ENCODE results near the gene NCOA5.

NCOA5 gene

DNA sequence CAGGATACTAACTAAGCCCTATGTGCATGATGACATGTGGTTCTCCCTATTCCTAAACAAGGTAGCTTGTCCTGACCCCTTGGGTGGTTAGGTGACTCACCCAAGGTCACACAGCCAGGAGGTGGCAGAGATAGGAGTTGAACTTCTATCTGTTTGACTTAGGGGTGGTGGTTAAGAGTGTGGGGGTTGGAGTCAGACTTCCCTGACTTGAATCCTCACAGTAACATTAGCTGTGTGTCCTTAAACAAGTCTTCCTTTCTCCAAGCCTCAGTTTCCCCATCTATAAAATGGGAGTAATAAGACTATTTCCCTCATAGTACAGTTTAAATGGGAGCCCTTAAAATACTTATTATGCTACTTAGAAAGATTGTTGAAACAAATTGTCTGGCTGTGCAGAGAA is 38.9 kb downstream of the NCOA5 start:
- Histone ChIP-seq H3K23ac (ENCODE audit: low read length) (no peak overlapping the region), H3K79me2 (ENCODE audit: control insufficient read depth, insufficient read depth, low read length) (no peaks in the 10 kb centered on the region), H3K27ac (ENCODE audit: low read depth, low read length) (no peak overlapping the region), H3K4ac (ENCODE audit: low read depth, low read length) (no peak overlapping the region), H3K36me3 (ENCODE audit: control insufficient read depth, insufficient read depth, low read length) (no peaks in the 10 kb centered on the region), H4K5ac (ENCODE audit: low read length) (no peak overlapping the region), H3K4me3 (ENCODE audit: low read length) (no peak overlapping the region), H3K56ac (ENCODE audit: low read length) (no peak overlapping the region), H2BK15ac (replicated peaks; ENCODE audit: low read depth) (no peak overlapping the region), H2BK5ac (ENCODE audit: low read length) (no peak overlapping the region), H2BK120ac (ENCODE audit: low read depth, low read length) (no peak overlapping the region), H3K4me1 (ENCODE audit: control insufficient read depth, low read depth, low read length) (no peaks in the 10 kb centered on the region), H3K9ac (ENCODE audit: low read length) (no peak overlapping the region), H2AK5ac (ENCODE audit: low read length) (no peak overlapping the region), H3K18ac (ENCODE audit: low read length) (no peak overlapping the region), H3K27me3 (ENCODE audit: insufficient read depth, low read length, poor library complexity) (no peaks in the 10 kb centered on the region), H4K8ac (ENCODE audit: low read depth, low read length) (no peak overlapping the region), H3K4me2 (ENCODE audit: low read length) (no peak overlapping the region), H3K79me1 (ENCODE audit: low read length) (no peaks in the 10 kb centered on the region)
- DNase-seq = no peak

GRCh38 chr20:46050444-46050843 is 39.3 kb downstream of the NCOA5 start:
- Histone ChIP-seq H3K79me2 (ENCODE audit: control insufficient read depth, insufficient read depth, low read length) (no peaks in the 10 kb centered on the region), H2AK5ac (ENCODE audit: low read length) (no peak overlapping the region), H4K8ac (ENCODE audit: low read depth, low read length) (no peak overlapping the region), H3K4me3 (ENCODE audit: low read length) (no peak overlapping the region), H3K27ac (ENCODE audit: low read depth, low read length) (no peak overlapping the region), H2BK5ac (ENCODE audit: low read length) (no peak overlapping the region), H3K79me1 (ENCODE audit: low read length) (no peaks in the 10 kb centered on the region), H3K4me1 (ENCODE audit: control insufficient read depth, low read depth, low read length) (no peaks in the 10 kb centered on the region), H2BK120ac (ENCODE audit: low read depth, low read length) (no peak overlapping the region), H3K4me2 (ENCODE audit: low read length) (no peak overlapping the region), H3K23ac (ENCODE audit: low read length) (no peak overlapping the region), H4K5ac (ENCODE audit: low read length) (no peak overlapping the region), H3K9ac (ENCODE audit: low read length) (no peak overlapping the region), H3K36me3 (ENCODE audit: control insufficient read depth, insufficient read depth, low read length) (no peaks in the 10 kb centered on the region), H3K18ac (ENCODE audit: low read length) (no peak overlapping the region), H3K27me3 (ENCODE audit: insufficient read depth, low read length, poor library complexity) (no peaks in the 10 kb centered on the region), H2BK15ac (replicated peaks; ENCODE audit: low read depth) (no peak overlapping the region), H3K4ac (ENCODE audit: low read depth, low read length) (no peak overlapping the region), H3K56ac (ENCODE audit: low read length) (no peak overlapping the region)
- DNase-seq = no peak
- WGBS (ENCODE audit: extremely low coverage, insufficient coverage, low lambda C conversion rate) = no CpG with 5 or more reads among the region's 10 CpGs

DNA sequence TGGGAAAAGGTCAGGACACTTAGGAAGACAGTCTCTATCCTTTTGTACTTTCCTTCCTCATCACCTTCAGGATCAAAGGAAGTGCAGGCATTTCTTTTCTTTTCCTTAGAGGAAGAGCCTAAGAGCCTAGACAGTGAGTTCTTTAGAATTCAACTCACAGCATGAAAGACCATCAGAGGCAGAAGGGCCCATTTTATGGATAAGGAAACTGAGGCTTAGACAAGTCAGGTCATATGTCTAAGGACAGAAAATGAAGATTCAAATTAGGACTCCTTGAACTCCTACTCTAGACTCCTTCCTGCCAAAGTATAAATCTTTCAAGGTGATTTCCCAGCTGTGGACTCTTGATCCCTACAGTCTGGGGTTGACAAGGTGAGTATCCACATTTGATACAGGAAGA is 39.9 kb downstream of the NCOA5 start:
- Histone ChIP-seq H2BK5ac (ENCODE audit: low read length) (no peak overlapping the region), H3K23ac (ENCODE audit: low read length) (no peak overlapping the region), H2BK15ac (replicated peaks; ENCODE audit: low read depth) (no peak overlapping the region), H3K9ac (ENCODE audit: low read length) (no peak overlapping the region), H4K8ac (ENCODE audit: low read depth, low read length) (no peak overlapping the region), H3K4me3 (ENCODE audit: low read length) (no peak overlapping the region), H3K4me1 (ENCODE audit: control insufficient read depth, low read depth, low read length) (no peaks in the 10 kb centered on the region), H3K4ac (ENCODE audit: low read depth, low read length) (no peak overlapping the region), H3K79me2 (ENCODE audit: control insufficient read depth, insufficient read depth, low read length) (no peaks in the 10 kb centered on the region), H3K36me3 (ENCODE audit: control insufficient read depth, insufficient read depth, low read length) (no peaks in the 10 kb centered on the region), H3K79me1 (ENCODE audit: low read length) (no peaks in the 10 kb centered on the region), H2AK5ac (ENCODE audit: low read length) (no peak overlapping the region), H3K27ac (ENCODE audit: low read depth, low read length) (no peak overlapping the region), H3K56ac (ENCODE audit: low read length) (no peak overlapping the region), H3K4me2 (ENCODE audit: low read length) (no peak overlapping the region), H4K5ac (ENCODE audit: low read length) (no peak overlapping the region), H3K27me3 (ENCODE audit: insufficient read depth, low read length, poor library complexity) (no peaks in the 10 kb centered on the region), H3K18ac (ENCODE audit: low read length) (no peak overlapping the region), H2BK120ac (ENCODE audit: low read depth, low read length) (no peak overlapping the region)
- no peak for DNase-seq

DNA sequence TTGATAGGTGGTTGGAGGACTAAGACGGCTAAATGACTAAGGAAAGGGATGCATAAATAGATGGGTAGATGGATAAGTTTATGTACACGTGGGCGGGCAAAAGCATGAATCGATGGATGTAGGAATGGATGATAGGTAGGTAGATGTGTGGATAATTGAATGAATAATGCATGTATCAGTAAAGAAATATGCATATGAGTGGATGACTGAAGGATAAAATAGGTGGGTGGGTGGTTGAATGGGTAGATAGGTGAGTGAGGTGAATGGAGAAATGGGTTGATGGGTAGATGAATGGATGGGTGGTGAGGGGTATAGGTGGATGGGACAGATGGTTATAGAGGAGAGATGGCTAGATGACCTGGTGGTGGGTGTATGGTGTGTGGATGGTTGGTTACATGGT is 40.6 kb downstream of the NCOA5 start:
- 100% methylated on average over 3 of the region's 4 CpGs for WGBS (ENCODE audit: extremely low coverage, insufficient coverage, low lambda C conversion rate)
- no peak overlapping the region for H2BK5ac ChIP-seq (ENCODE audit: low read length)
- H3K27ac ChIP-seq (ENCODE audit: low read depth, low read length) = no peak overlapping the region
- H3K36me3 ChIP-seq (ENCODE audit: control insufficient read depth, insufficient read depth, low read length) = no peaks in the 10 kb centered on the region
- H3K4me2 ChIP-seq (ENCODE audit: low read length) = no peak overlapping the region
- H3K56ac ChIP-seq (ENCODE audit: low read length) = no peak overlapping the region
- H3K79me2 ChIP-seq (ENCODE audit: control insufficient read depth, insufficient read depth, low read length) = no peaks in the 10 kb centered on the region
- no peak overlapping the region for H3K4me3 ChIP-seq (ENCODE audit: low read length)
- no peak overlapping the region for H4K8ac ChIP-seq (ENCODE audit: low read depth, low read length)
- H3K27me3 ChIP-seq (ENCODE audit: insufficient read depth, low read length, poor library complexity) = no peaks in the 10 kb centered on the region
- no peaks in the 10 kb centered on the region for H3K79me1 ChIP-seq (ENCODE audit: low read length)
- H2BK15ac ChIP-seq (replicated peaks; ENCODE audit: low read depth) = no peak overlapping the region
- H3K4ac ChIP-seq (ENCODE audit: low read depth, low read length) = no peak overlapping the region
- DNase-seq = no peak
- no peak overlapping the region for H2AK5ac ChIP-seq (ENCODE audit: low read length)
- H3K9ac ChIP-seq (ENCODE audit: low read length) = no peak overlapping the region
- no peaks in the 10 kb centered on the region for H3K4me1 ChIP-seq (ENCODE audit: control insufficient read depth, low read depth, low read length)
- H3K23ac ChIP-seq (ENCODE audit: low read length) = no peak overlapping the region
- H3K18ac ChIP-seq (ENCODE audit: low read length) = no peak overlapping the region
- no peak overlapping the region for H4K5ac ChIP-seq (ENCODE audit: low read length)
- no peak overlapping the region for H2BK120ac ChIP-seq (ENCODE audit: low read depth, low read length)

GRCh38 chr20:46047821-46048220 is 41.9 kb downstream of the NCOA5 start:
- Histone ChIP-seq H3K27ac (ENCODE audit: low read depth, low read length) (no peak overlapping the region), H4K8ac (ENCODE audit: low read depth, low read length) (no peak overlapping the region), H3K27me3 (ENCODE audit: insufficient read depth, low read length, poor library complexity) (no peaks in the 10 kb centered on the region), H3K79me2 (ENCODE audit: control insufficient read depth, insufficient read depth, low read length) (no peaks in the 10 kb centered on the region), H3K4me3 (ENCODE audit: low read length) (no peak overlapping the region), H4K5ac (ENCODE audit: low read length) (no peak overlapping the region), H3K36me3 (ENCODE audit: control insufficient read depth, insufficient read depth, low read length) (no peaks in the 10 kb centered on the region), H3K9ac (ENCODE audit: low read length) (no peak overlapping the region), H2BK15ac (replicated peaks; ENCODE audit: low read depth) (no peak overlapping the region), H2BK120ac (ENCODE audit: low read depth, low read length) (no peak overlapping the region), H2AK5ac (ENCODE audit: low read length) (no peak overlapping the region), H2BK5ac (ENCODE audit: low read length) (no peak overlapping the region), H3K4me2 (ENCODE audit: low read length) (no peak overlapping the region), H3K18ac (ENCODE audit: low read length) (no peak overlapping the region), H3K4me1 (ENCODE audit: control insufficient read depth, low read depth, low read length) (no peaks in the 10 kb centered on the region), H3K23ac (ENCODE audit: low read length) (no peak overlapping the region), H3K4ac (ENCODE audit: low read depth, low read length) (no peak overlapping the region), H3K56ac (ENCODE audit: low read length) (no peak overlapping the region), H3K79me1 (ENCODE audit: low read length) (no peaks in the 10 kb centered on the region)
- no peak for DNase-seq
- WGBS (ENCODE audit: extremely low coverage, insufficient coverage, low lambda C conversion rate) = no CpG with 5 or more reads among the region's 8 CpGs

DNA sequence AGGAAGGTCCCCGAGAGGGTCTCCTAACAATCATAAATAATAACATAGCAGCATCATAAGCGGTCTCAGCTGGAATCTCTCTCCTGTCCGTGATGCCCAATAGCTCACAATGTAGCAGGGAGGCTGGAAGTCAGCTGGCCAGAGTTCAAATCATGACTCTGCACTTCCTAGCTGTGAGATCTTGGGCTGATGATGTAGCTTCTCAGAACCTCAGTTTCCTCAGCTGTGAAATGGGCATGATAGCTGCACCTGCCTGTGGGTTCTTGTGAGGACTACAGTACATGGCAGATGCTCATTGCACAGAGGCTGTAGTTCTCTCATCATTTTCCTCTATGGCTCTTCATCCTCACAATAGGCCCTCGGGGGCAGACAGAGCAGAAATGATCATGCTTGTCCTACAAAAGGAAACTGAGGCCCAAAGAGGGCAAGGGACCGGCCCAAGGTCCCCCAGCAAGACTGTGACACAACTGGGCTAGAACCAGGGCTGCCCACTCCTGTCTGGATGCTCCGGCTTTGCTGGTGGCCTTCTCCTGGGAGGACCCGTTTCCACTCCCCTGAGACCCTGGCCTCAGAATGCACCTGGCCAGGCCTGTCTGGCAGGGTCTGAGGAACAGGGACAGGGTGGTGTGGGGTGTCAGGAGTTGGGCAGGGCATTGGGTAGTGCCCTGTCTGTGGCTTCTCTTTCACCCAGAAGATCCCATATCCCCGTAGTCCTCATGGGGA is 43.0 kb downstream of the NCOA5 start:
- Histone ChIP-seq H2BK15ac (replicated peaks; ENCODE audit: low read depth) (no peak overlapping the region), H3K27me3 (ENCODE audit: insufficient read depth, low read length, poor library complexity) (no peaks in the 10 kb centered on the region)

More for the DNA sequence above, 43.0 kb downstream of the NCOA5 start:
- no peak overlapping the region for H2BK120ac ChIP-seq (ENCODE audit: low read depth, low read length)
- no peak overlapping the region for H3K4me2 ChIP-seq (ENCODE audit: low read length)
- H4K5ac ChIP-seq (ENCODE audit: low read length) = no peak overlapping the region
- DNase-seq = no peak
- no peak overlapping the region for H2BK5ac ChIP-seq (ENCODE audit: low read length)
- no peak overlapping the region for H3K4me3 ChIP-seq (ENCODE audit: low read length)
- H3K18ac ChIP-seq (ENCODE audit: low read length) = no peak overlapping the region
- no peaks in the 10 kb centered on the region for H3K79me2 ChIP-seq (ENCODE audit: control insufficient read depth, insufficient read depth, low read length)
- no peak overlapping the region for H3K23ac ChIP-seq (ENCODE audit: low read length)
- no CpG with 5 or more reads among the region's 8 CpGs for WGBS (ENCODE audit: extremely low coverage, insufficient coverage, low lambda C conversion rate)
- H4K8ac ChIP-seq (ENCODE audit: low read depth, low read length) = no peak overlapping the region
- H3K27ac ChIP-seq (ENCODE audit: low read depth, low read length) = no peak overlapping the region
- no peaks in the 10 kb centered on the region for H3K79me1 ChIP-seq (ENCODE audit: low read length)
- H2AK5ac ChIP-seq (ENCODE audit: low read length) = no peak overlapping the region
- no peak overlapping the region for H3K56ac ChIP-seq (ENCODE audit: low read length)
- H3K4me1 ChIP-seq (ENCODE audit: control insufficient read depth, low read depth, low read length) = no peaks in the 10 kb centered on the region
- no peak overlapping the region for H3K9ac ChIP-seq (ENCODE audit: low read length)
- H3K4ac ChIP-seq (ENCODE audit: low read depth, low read length) = no peak overlapping the region
- H3K36me3 ChIP-seq (ENCODE audit: control insufficient read depth, insufficient read depth, low read length) = no peaks in the 10 kb centered on the region
